HG03095 (cell line): ENCODE data around the gene OR5AS1.
"Not testable (repeated sequence)": the region's sequence is repeated elsewhere in the genome, so short reads cannot be mapped to it uniquely, and the experiment has no call there.

Source experiments
- ATAC-seq: cut with Tn5 transposase; IDR thresholded peaks from one replicate; pipeline ENCODE4 v1.9.1; 2021; ENCODE audit warnings: moderate library complexity; ENCODE audit not compliant: unreplicated experiment

The OR5AS1 gene

DNA sequence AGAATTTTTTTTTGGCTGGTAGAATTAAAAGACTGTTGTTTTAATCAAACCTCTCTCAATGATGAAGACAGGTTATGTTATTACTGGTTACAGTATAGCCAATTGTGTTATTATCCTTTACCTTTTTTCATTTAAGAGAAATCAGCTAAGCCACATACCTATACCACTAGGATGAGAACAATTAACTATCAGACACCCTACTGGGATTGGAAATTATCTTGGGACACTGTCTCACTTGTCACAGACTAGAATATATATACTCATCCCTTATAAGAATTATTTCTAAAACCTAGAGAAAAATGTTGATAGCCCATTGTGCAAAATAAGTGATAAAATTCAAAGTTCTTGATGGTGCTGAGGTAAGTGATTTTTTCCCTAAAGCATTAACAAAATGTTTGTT lies at the start of gene OR5AS1:
Gene OR5AS1 (plus strand): TSS at position 301 of the 400 bp plus-strand sequence. CDS start 2,765 bp downstream, outside the sequence.
- ATAC-seq: no peak

DNA sequence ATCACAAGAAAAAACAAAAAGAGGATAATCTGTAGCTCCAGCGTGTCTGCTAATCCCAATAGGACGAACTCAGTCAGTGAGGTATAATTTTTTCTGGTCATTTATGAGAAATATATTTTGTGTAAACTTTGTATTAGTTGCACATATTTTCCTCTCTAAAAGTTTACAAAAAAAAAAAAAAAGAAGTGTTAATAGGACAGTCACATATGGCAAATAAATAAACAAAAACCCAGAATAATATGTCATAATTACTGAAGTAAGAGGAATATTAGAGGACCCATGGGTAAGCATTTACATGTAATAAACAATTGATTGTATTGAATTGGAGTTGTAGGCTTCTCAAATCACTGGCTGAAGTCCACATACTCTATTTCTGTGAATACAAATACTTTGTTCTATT lies 32.9 kb upstream of the OR5AS1 start, which contains the start of gene OR5F1:
Gene OR5F1 (minus strand): TSS at position 101 of the 400 bp plus-strand sequence. CDS start 0 bp downstream, at position 101.
- ATAC-seq: no peak

DNA sequence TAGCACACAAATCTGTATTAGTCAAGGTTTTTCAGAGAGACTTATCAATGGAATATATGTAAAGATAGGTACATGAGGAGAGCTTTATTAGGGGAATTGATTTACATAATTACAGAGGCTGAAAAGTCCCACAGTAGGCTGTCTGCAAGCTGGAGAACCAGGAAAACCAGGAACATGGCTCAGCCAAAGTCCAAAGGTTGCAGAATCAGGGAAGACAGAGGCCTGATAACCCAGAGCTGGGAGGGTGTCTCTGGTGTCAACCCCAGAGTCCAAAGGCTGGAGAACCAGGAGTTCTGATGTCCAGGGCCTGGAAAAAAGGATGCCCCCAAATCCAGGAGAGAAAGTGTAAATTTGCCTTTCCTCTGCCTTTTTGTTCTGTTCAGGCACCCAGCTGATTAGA lies 16.7 kb upstream of the OR5AS1 start:
- no peak for ATAC-seq

DNA sequence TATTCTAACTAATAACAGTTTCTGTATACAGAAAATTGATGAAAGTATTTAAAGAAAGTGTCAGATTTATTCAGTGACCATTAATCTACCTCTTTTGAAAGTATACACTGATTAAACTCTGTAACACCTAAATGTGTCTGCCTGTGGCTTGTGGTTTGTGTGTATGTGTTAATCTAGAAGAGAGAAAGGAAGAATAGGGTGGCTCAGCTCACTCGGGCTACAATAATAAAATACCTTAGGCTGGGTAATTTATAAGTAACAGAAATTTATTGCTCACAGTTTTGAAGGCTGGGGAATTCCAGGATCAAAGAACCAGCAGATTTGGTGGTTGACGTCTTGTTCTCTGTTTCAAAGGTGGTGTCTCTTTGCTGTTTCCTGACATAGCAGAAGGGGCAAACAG lies 13.6 kb upstream of the OR5AS1 start:
- no peak for ATAC-seq

DNA sequence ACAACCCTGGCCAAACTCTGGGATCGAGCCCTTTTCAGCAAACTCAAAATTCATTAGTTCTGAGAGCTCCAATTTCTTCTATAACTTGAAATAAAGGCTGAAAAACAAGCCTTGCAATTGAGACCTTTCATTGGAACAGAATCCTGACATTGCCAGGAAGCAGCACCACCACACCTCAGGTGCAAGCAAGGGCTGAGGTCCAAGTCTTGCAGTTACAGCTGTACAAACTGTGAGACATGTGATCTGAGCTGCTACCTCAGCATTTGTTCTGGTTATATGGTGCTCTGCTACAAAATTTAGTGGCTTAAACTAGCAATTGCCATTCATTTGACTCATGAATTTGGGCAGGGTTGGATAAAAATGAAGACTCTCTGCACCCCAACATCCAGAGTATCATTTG lies 18.1 kb downstream of the OR5AS1 start:
- ATAC-seq: no peak

DNA sequence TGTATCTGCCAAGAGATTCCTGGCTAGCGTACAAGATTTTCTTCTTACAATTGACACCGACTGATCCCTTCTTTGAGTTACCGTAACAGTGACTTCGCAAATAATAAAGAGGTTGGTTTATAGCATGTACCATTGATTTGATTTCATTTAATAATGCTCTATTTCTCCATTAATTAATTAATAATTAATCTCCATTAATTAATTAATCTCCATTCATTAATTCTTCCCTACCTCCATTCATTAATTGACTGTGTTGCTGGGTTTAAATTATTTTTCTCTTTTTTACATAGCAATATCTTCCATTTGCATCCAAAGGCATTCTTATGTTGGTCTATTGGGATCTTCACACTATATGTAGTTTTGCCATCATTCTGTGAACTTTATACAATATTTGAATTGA lies 21.0 kb downstream of the OR5AS1 start:
- no peak for ATAC-seq

DNA sequence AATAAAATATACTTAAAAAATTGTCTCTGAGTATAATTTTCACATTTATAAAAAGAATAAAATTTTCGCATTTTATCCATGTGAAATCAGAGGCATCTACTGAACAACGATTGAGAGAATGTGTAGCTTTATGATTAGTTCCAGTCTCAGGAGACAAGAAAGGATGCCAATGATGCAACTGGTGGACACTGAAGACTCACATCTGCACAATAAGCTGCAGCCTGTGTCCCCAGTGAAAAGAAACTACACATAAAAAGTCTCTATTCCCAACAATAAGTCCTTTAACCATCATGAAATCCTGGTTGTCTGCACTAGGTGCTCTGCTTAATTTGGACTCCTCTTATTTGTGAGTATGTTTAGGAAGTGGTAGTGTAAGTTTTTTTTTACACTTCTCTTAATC lies 22.0 kb downstream of the OR5AS1 start:
- no peak for ATAC-seq

DNA sequence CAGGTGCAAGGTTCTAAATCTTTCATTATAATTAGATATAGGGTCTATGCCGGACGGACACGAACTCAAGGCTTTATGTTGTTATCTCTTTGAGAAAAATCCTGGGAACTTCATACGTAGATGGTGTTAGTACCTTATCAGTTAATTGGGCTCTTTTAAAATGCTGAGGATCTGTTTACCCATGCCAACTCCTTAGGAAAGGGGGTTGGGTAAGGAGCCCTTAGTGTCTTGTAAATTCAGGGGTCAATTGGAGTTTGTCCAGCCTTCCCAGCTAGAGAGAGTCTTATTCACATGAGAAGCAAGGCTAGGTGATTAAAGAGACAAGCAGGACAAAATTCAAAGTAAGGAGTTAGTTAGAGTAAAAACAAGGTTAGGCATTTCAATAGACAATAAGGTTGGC lies 28.9 kb downstream of the OR5AS1 start:
- ATAC-seq: not testable (repeated sequence)

DNA sequence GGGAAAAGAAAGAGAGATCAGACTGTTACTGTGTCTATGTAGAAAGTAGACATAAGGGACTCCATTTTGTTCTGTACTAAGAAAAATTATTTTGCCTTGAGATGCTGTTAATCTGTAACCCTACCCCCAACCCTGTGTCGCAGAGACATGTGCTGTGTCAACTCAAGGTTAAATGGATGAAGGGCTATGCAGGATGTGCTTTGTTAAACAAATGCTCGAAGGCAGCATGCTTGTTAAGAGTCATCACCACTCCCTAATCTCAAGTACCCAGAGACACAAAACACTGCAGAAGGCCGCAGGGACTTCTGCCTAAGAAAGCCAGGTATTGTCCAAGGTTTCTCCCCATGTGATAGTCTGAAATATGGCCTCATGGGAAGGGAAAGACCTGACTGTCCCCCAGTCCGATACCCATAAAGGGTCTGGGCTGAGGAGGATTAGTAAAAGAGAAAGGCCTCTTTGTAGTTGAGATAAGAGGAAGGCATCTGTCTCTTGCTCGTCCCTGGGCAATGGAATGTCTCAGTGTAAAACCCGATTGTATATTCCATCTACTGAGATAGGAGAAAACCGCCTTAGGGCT lies 30.3 kb downstream of the OR5AS1 start:
- ATAC-seq: not testable (repeated sequence)

DNA sequence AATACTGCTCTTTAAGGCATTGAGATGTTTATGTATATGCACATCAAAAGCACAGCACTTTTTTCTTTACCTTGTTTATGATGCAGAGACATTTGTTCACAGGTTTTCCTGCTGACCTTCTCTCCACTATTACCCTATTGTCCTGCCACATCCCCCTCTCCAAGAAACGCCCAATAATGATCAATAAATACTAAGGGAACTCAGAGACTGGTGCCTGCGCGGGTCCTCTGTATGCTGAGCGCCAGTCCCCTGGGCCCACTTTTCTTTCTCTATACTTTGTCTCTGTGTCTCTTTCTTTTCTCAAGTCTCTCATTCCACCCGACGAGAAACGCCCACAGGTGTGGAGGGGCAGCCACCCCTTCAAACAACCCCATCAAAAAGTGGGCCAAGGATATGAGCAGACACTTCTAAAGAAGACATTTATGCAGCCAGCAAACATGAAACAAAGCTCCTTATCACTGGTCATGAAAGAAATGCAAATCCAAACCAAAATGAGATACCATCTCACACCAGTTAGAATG lies 30.9 kb downstream of the OR5AS1 start:
- not testable (repeated sequence) for ATAC-seq

DNA sequence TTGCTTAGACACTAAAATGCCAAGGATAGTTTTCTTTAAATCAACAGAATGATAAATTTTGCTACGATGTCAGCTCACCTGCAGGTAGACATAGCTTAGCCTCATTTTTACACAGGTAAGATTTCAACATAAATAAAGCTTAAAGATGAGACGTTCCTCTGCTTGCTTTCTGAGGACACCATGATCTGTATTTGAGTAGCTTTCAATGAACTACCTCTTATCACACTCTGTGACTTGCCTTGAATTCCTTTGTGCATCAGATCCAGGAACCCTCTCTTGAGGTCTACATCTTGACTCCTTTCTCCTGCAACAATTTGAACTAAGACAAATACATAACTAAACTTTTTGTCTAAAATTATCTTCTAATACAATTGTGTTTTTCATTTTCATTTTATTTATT lies 39.5 kb downstream of the OR5AS1 start:
- ATAC-seq: no peak
